Esophagus squamous epithelium (tissue), 5 donors: ENCODE measurements around the gene PHRF1. TPM values are rescaled to one million over a fixed set of nuclear protein-coding genes. Genes with fewer than 3 reads are reported as not detected.

Experiments used
- DNase-seq: peaks from one replicate; lab custom pipeline; 2025; lab: John Stamatoyannopoulos, UW
- H3K27ac ChIP-seq, 4 donors: fragments of 200-600 bp; sonication (generic); one replicate each; pipeline ENCODE4 v1.5.1; 2016 to 2019; ENCODE audit warnings: mild to moderate bottlenecking in 1 of 4
- H3K27me3 ChIP-seq, 4 donors: fragments of 200-600 bp; sonication (generic); 1 replicate in 3 of 4; 2 replicates in 1 of 4; pipeline versions ENCODE4 v1.5.1 to v1.6.0; 2017 to 2021; ENCODE audit warnings: antibody characterized with exemption in 1 of 4
- H3K36me3 ChIP-seq, 3 donors: fragments of 200-600 bp; sonication (generic); one replicate each; pipeline ENCODE4 v1.5.1; 2016 to 2019
- H3K4me1 ChIP-seq, 3 donors: fragments of 200-600 bp; sonication (generic); one replicate each; pipeline ENCODE4 v1.5.1; 2017 to 2019
- H3K4me3 ChIP-seq, 4 donors: fragments of 200-600 bp; sonication (generic); 1 replicate in 3 of 4; 2 replicates in 1 of 4; pipeline ENCODE4 v1.5.1; 2016 to 2019; ENCODE audit warnings: mild to moderate bottlenecking in 2 of 4, moderate library complexity in 1 of 4
- H3K9me3 ChIP-seq, 3 donors: fragments of 200-600 bp; sonication (generic); one replicate each; pipeline ENCODE4 v1.5.1; 2016 to 2019
- POLR2A ChIP-seq, 4 donors: fragments of 450-650 bp; IDR thresholded peaks; one replicate each; pipeline ENCODE4 v1.6.1; 2017; ENCODE audit warnings: antibody characterized with exemption in 4 of 4, mild to moderate bottlenecking in 4 of 4, moderate library complexity in 3 of 4
- WGBS, 2 donors: methylation state at CpG; one replicate each; pipeline ENCODE4 v1.1.5; 2018; 5-methylcytosine and 5-hydroxymethylcytosine counted together
- intact Hi-C: fragments of 100-400 bp; cut with DNase I; formaldehyde crosslinking; loops from one replicate; pipeline ENCODE4 v1.15.0; 2022
- total RNA-seq, 4 donors: library from RNA; depleted of rRNA; stranded (reverse); fragments of >200 nt; gene quantifications; one replicate each; pipeline ENCODE4 v1.1.0, GENCODE V29; 2016
- TF ChIP-seq, protein P1 (sequence below), 6 experiments: fragments of 450-650 bp in 4 of 6; fragments of 200-600 bp in 2 of 6; sonication (generic) in 2 of 6; IDR thresholded peaks; one replicate each; pipeline ENCODE4 v1.5.1; 2016 to 2019; ENCODE audit warnings: antibody characterized with exemption in 6 of 6, mild to moderate bottlenecking in 4 of 6, moderate library complexity in 4 of 6
- donor health status: DM: yes; HTN: yes; CAD: no.

PHRF1 gene
- total RNA-seq, 4 donors from 2014 or later = 11.7 to 30.6 (median 24.2) TPM

- no peak for DNase-seq
- Histone ChIP-seq H3K27me3 (peaks cover 0 to 23% (median 0%) of the 10 kb centered on the region in 4 donors), H3K4me1 (peaks cover 16 to 70% (median 26%) of the 10 kb centered on the region in 3 donors), H3K36me3 (peaks cover 0 to 22% (median 0%) of the 10 kb centered on the region in 3 donors), H3K27ac (peak overlapping the region; percentile 70 to 98 (median 92)), H3K4me3 (peak overlapping the region; percentile 76 to 96 (median 92)), H3K9me3 (no peaks in the 10 kb centered on the region)
- no peak for TF ChIP-seq POLR2A (IDR thresholded peaks at IDR 0.05)
- TF ChIP-seq, protein P1, sequence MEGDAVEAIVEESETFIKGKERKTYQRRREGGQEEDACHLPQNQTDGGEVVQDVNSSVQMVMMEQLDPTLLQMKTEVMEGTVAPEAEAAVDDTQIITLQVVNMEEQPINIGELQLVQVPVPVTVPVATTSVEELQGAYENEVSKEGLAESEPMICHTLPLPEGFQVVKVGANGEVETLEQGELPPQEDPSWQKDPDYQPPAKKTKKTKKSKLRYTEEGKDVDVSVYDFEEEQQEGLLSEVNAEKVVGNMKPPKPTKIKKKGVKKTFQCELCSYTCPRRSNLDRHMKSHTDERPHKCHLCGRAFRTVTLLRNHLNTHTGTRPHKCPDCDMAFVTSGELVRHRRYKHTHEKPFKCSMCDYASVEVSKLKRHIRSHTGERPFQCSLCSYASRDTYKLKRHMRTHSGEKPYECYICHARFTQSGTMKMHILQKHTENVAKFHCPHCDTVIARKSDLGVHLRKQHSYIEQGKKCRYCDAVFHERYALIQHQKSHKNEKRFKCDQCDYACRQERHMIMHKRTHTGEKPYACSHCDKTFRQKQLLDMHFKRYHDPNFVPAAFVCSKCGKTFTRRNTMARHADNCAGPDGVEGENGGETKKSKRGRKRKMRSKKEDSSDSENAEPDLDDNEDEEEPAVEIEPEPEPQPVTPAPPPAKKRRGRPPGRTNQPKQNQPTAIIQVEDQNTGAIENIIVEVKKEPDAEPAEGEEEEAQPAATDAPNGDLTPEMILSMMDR (IDR thresholded peaks at IDR 0.05) = no peak
- WGBS, 2 donors = 98% methylated on average over 8 of the region's 29 CpGs; no CpG with 5 or more reads in 1 of the 2 donors
- intact Hi-C loops = no loop called here
These were observed 14.1 kb upstream of the PHRF1 start for GRCh38 chr11:562046-562645.

GRCh38 chr11:563066-563811 lies 13.0 kb upstream of the PHRF1 start:
- Histone ChIP-seq H3K9me3 (no peaks in the 10 kb centered on the region), H3K27ac (peak overlapping the region; percentile 40 to 88 (median 75)), H3K36me3 (peaks cover 0 to 22% (median 0%) of the 10 kb centered on the region in 3 donors), H3K4me1 (peaks cover 20 to 80% (median 26%) of the 10 kb centered on the region in 3 donors), H3K27me3 (peaks cover 0 to 12% (median 0%) of the 10 kb centered on the region in 4 donors), H3K4me3 (no peak overlapping the region)
- TF ChIP-seq, protein P1 (IDR thresholded peaks at IDR 0.05) = no peak
- no peak for TF ChIP-seq POLR2A (IDR thresholded peaks at IDR 0.05)
- 81 to 100% methylated on average over 3 to 5 of the region's 18 CpGs for WGBS, 2 donors
- intact Hi-C loops = no loop called here
- DNase-seq = no peak

DNA sequence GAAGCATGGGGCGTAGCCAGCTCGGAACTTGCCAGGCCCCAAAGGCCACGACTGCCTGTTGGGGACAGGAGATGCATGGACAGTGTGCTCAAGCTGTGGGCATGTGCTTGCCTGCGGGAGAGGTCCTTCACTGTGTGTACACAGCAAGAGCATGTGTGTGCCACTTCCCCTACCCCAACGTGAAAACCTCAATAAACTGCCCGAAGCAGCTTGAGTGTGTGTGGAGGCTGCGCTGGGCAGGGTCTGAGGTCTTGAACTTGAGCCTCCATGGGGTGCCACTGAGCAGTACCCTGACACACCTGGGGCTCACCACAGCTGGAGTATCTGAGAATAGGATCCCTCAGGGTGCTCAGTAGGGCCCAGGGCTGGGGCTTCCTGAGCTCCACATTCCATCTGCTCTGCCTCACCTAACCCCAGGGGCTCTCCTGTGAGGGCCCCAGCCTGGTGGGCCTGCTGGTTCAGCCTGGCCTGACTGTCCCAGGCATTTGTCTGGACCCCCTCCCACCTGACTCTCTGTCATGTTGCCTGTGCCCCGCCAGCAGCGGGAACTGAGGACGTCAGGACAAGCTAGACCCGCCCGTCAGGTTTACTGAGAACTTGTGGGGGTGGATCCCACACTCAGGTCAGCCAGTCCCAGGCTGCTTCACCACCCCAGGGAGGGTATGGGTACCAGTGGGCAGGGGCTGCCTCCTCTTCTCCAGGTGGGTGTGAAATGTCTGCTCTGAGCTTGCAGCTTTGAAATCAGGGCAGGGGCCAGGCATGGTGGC lies 12.3 kb upstream of the PHRF1 start:
- H3K4me1 ChIP-seq = peaks cover 20 to 82% (median 27%) of the 10 kb centered on the region in 3 donors
- no peak for DNase-seq
- H3K9me3 ChIP-seq = no peaks in the 10 kb centered on the region
- WGBS, 2 donors = 55 to 67% methylated on average over 4 of the region's 12 CpGs
- H3K27ac ChIP-seq = peak overlapping the region; percentile 40 to 88 (median 75)
- TF ChIP-seq POLR2A (IDR thresholded peaks at IDR 0.05) = no peak
- TF ChIP-seq, protein P1 (IDR thresholded peaks at IDR 0.05) = no peak
- H3K36me3 ChIP-seq = peaks cover 0 to 22% (median 0%) of the 10 kb centered on the region in 3 donors
- no peak overlapping the region for H3K4me3 ChIP-seq
- peaks cover 0 to 5% (median 0%) of the 10 kb centered on the region in 4 donors for H3K27me3 ChIP-seq
- intact Hi-C loops = no loop called here

- Histone ChIP-seq H3K4me1 (peaks cover 19 to 81% (median 24%) of the 10 kb centered on the region in 3 donors), H3K36me3 (peaks cover 0 to 22% (median 0%) of the 10 kb centered on the region in 3 donors), H3K9me3 (no peaks in the 10 kb centered on the region), H3K4me3 (peak overlapping the region in 1 of 4 donors; percentile 67), H3K27ac (peak overlapping the region in 3 of 4 donors; percentile 14 to 96 (median 88)), H3K27me3 (no peaks in the 10 kb centered on the region)
- 65 to 72% methylated on average over 4 to 6 of the region's 12 CpGs for WGBS, 2 donors
- TF ChIP-seq POLR2A (IDR thresholded peaks at IDR 0.05) = no peak
- TF ChIP-seq, protein P1 (IDR thresholded peaks at IDR 0.05) = no peak
- intact Hi-C loops = loop anchor here (5.0 kb wide), 1 partner anchor 51 kb away; the partner anchor contains the start of gene IRF7
- DNase-seq = no peak
These were observed 10.3 kb upstream of the PHRF1 start for GRCh38 chr11:565921-566509.
